Tibial nerve (tissue), 4 donors: ENCODE data around the gene IPO13. TPM values are rescaled to one million over a fixed set of nuclear protein-coding genes. Genes with fewer than 3 reads are reported as not detected.

ENCODE experiments used
- DNase-seq, 2 donors: peaks; one replicate each; pipeline ENCODE4 v3.0.0-alpha.2; 2019; ENCODE audit warnings: low spot score in 2 of 2
- H3K27ac ChIP-seq, 4 donors: fragments of 200-600 bp; sonication (generic) in 3 of 4; one replicate each; pipeline ENCODE4 v1.5.1; 2017 to 2019; ENCODE audit warnings: mild to moderate bottlenecking in 1 of 4
- H3K27me3 ChIP-seq, 2 donors: fragments of 200-600 bp; sonication (generic) in 1 of 2; one replicate each; pipeline versions ENCODE4 v1.5.1 to v1.6.0; 2017 to 2019
- H3K36me3 ChIP-seq, 3 donors: fragments of 200-600 bp; sonication (generic); one replicate each; pipeline ENCODE4 v1.5.1; 2018 to 2019
- H3K4me1 ChIP-seq, 4 donors: fragments of 200-600 bp; sonication (generic) in 3 of 4; one replicate each; pipeline ENCODE4 v1.5.1; 2017 to 2019
- H3K4me3 ChIP-seq, 4 donors: fragments of 200-600 bp; sonication (generic) in 3 of 4; one replicate each; pipeline ENCODE4 v1.5.1; 2017 to 2019; ENCODE audit warnings: mild to moderate bottlenecking in 1 of 4, moderate library complexity in 1 of 4
- H3K9me3 ChIP-seq, 4 donors: fragments of 200-600 bp; sonication (generic) in 3 of 4; one replicate each; pipeline ENCODE4 v1.5.1; 2017 to 2019
- CTCF ChIP-seq, 5 experiments: fragments of 200-600 bp in 3 of 5; fragments of 450-650 bp in 2 of 5; sonication (generic) in 3 of 5; IDR thresholded peaks; one replicate each; pipeline ENCODE4 v1.5.1; 2016 to 2019; ENCODE audit warnings: antibody characterized with exemption in 5 of 5, mild to moderate bottlenecking in 3 of 5, moderate library complexity in 2 of 5
- EP300 ChIP-seq, 2 donors: sonication (generic); formaldehyde crosslinking; IDR thresholded peaks; one replicate each; pipeline ENCODE4 v1.6.1; 2017; ENCODE audit warnings: antibody characterized with exemption in 2 of 2, mild to moderate bottlenecking in 1 of 2
- POLR2A ChIP-seq, 2 donors: fragments of 450-650 bp; IDR thresholded peaks; one replicate each; pipeline ENCODE4 v1.6.1; 2017; ENCODE audit warnings: antibody characterized with exemption in 2 of 2, mild to moderate bottlenecking in 2 of 2, moderate library complexity in 2 of 2
- whole genome bisulfite sequencing, 2 donors: methylation state at CpG; one replicate each; pipeline ENCODE4 v1.1.5; 2018; 5-methylcytosine and 5-hydroxymethylcytosine counted together
- total RNA-seq, 4 donors: library from RNA; depleted of rRNA; stranded (reverse); fragments of >200 nt; gene quantifications; one replicate each; pipeline ENCODE4 v1.1.0, GENCODE V29; 2016

The IPO13 gene
- total RNA-seq, 4 donors from 2014 or later = 27.8 to 41.1 (median 31.2) TPM

- Histone ChIP-seq H3K9me3 (no peaks in the 10 kb centered on the region), H3K27ac (peak overlapping the region in 1 of 4 donors; percentile 18), H3K4me1 (peaks cover 0 to 7% (median 0%) of the 10 kb centered on the region in 4 donors), H3K27me3 (no peaks in the 10 kb centered on the region), H3K4me3 (no peak overlapping the region), H3K36me3 (peaks cover 0 to 93% (median under 1%) of the 10 kb centered on the region in 3 donors)
- TF ChIP-seq POLR2A (IDR thresholded peaks at IDR 0.05) = no peak
- no peak for TF ChIP-seq CTCF (IDR thresholded peaks at IDR 0.05)
- no peak for TF ChIP-seq EP300 (IDR thresholded peaks at IDR 0.05)
- DNase-seq = no peak
- 88 to 96% methylated on average over 2 to 3 of the region's 3 CpGs for WGBS, 2 donors
These were observed 16.3 kb downstream of the IPO13 start for GRCh38 chr1:43963006-43963405.

GRCh38 chr1:43963890-43964289 is 17.1 kb downstream of the IPO13 start:
- no peaks in the 10 kb centered on the region for H3K9me3 ChIP-seq
- no peaks in the 10 kb centered on the region for H3K27me3 ChIP-seq
- peaks cover 0 to 84% (median 0%) of the 10 kb centered on the region in 3 donors for H3K36me3 ChIP-seq
- no peaks in the 10 kb centered on the region for H3K4me1 ChIP-seq
- H3K4me3 ChIP-seq = no peak overlapping the region
- no peak overlapping the region for H3K27ac ChIP-seq
- WGBS, 2 donors = 67 to 73% methylated on average over 5 of the region's 5 CpGs
- TF ChIP-seq POLR2A (IDR thresholded peaks at IDR 0.05) (no peak), CTCF (IDR thresholded peaks at IDR 0.05) (no peak), EP300 (IDR thresholded peaks at IDR 0.05) (no peak)
- DNase-seq = no peak

GRCh38 chr1:43965316-43965715 is 18.6 kb downstream of the IPO13 start:
- Histone ChIP-seq H3K9me3 (no peaks in the 10 kb centered on the region), H3K4me3 (no peak overlapping the region), H3K27me3 (no peaks in the 10 kb centered on the region), H3K4me1 (peaks cover 0 to 8% (median 1%) of the 10 kb centered on the region in 4 donors), H3K36me3 (peaks cover 0 to 70% (median 0%) of the 10 kb centered on the region in 3 donors), H3K27ac (no peak overlapping the region)
- TF ChIP-seq POLR2A (IDR thresholded peaks at IDR 0.05) (no peak), EP300 (IDR thresholded peaks at IDR 0.05) (no peak), CTCF (IDR thresholded peaks at IDR 0.05) (no peak)
- WGBS, 2 donors = 94 to 97% methylated on average over 3 of the region's 3 CpGs
- DNase-seq = no peak

GRCh38 chr1:43968348-43968948 is 21.7 kb downstream of the IPO13 start:
- peaks cover 3 to 23% (median 8%) of the 10 kb centered on the region in 4 donors for H3K4me1 ChIP-seq
- H3K36me3 ChIP-seq = peaks cover 0 to 59% (median 0%) of the 10 kb centered on the region in 3 donors
- WGBS, 2 donors = 86% methylated on average over 6 of the region's 6 CpGs
- H3K4me3 ChIP-seq = no peak overlapping the region
- no peak overlapping the region for H3K27ac ChIP-seq
- no peak for TF ChIP-seq CTCF (IDR thresholded peaks at IDR 0.05)
- TF ChIP-seq EP300 (IDR thresholded peaks at IDR 0.05) = no peak
- no peak for TF ChIP-seq POLR2A (IDR thresholded peaks at IDR 0.05)
- no peaks in the 10 kb centered on the region for H3K27me3 ChIP-seq
- DNase-seq = no peak
- H3K9me3 ChIP-seq = no peaks in the 10 kb centered on the region

- Histone ChIP-seq H3K27me3 (no peaks in the 10 kb centered on the region), H3K9me3 (no peaks in the 10 kb centered on the region), H3K4me3 (peak overlapping the region in 3 of 4 donors; percentile 71 to 88 (median 88)), H3K36me3 (peaks cover 0 to 50% (median 0%) of the 10 kb centered on the region in 3 donors), H3K27ac (no peak overlapping the region), H3K4me1 (peaks cover 3 to 29% (median 10%) of the 10 kb centered on the region in 4 donors)
- TF ChIP-seq POLR2A (IDR thresholded peaks at IDR 0.05) = no peak
- no peak for TF ChIP-seq CTCF (IDR thresholded peaks at IDR 0.05)
- TF ChIP-seq EP300 (IDR thresholded peaks at IDR 0.05) = no peak
- 56 to 59% methylated on average over 7 of the region's 7 CpGs for WGBS, 2 donors
- DNase-seq = no peak
These were observed 22.6 kb downstream of the IPO13 start for GRCh38 chr1:43969416-43969745.
